IMR-90 (cell line): ENCODE results near the gene RAPSN. TPM values are rescaled to one million over a fixed set of nuclear protein-coding genes. Genes with fewer than 3 reads are reported as not detected.

Experiments
- ATAC-seq: fragments of 200-7000 bp; cut with Tn5 transposase; 2 replicates; pipeline ENCODE4 v1.9.1; 2020; ENCODE audit warnings: low read depth, mild to moderate bottlenecking, moderate library complexity
- BruUV-seq: library from RNA; stranded (reverse); fragments of 400-500 nt; replicated peaks from 2 replicates; lab custom pipeline; 2021; lab: Mats Ljungman, UMichigan
- CTCF ChIA-PET: fragments of 300-600 bp; formaldehyde crosslinking; extraction: SDS; loops from one replicate; lab custom pipeline; 2021; ENCODE audit warnings: antibody characterized with exemption; lab: Yijun Ruan, JAX
- POLR2A ChIA-PET: fragments of 300-600 bp; sonication (Branson Sonifier 250); formaldehyde crosslinking; loops from one replicate; lab custom pipeline; 2022; ENCODE audit warnings: antibody characterized with exemption; ENCODE audit not compliant: unreplicated experiment; lab: Charles Lee
- DNase-seq: peaks from one replicate; pipeline ENCODE4 v3.0.0; 2013
- H2AFZ ChIP-seq: replicated peaks from 2 replicates; pipeline ENCODE3; 2013; ENCODE audit warnings: low read length, mild to moderate bottlenecking; ENCODE audit not compliant: poor library complexity
- H2AK5ac ChIP-seq: 2 replicates; pipeline ENCODE4 v1.6.1; 2013; ENCODE audit warnings: low read depth, low read length, inconsistent platforms
- H2AK9ac ChIP-seq: replicated peaks from 2 replicates; pipeline ENCODE3; 2013; ENCODE audit warnings: mild to moderate bottlenecking, low read depth, low read length, moderate library complexity; ENCODE audit not compliant: poor library complexity
- H2BK120ac ChIP-seq: 2 replicates; pipeline ENCODE4 v1.6.1; 2013; ENCODE audit warnings: low read depth, low read length, inconsistent platforms
- H2BK15ac ChIP-seq: 3 replicates; pipeline ENCODE4 v1.6.1; 2013; ENCODE audit warnings: low read depth, low read length, inconsistent platforms
- H2BK20ac ChIP-seq: 2 replicates; pipeline ENCODE4 v1.6.1; 2013; ENCODE audit warnings: low read depth, mild to moderate bottlenecking, inconsistent platforms, low read length, moderate library complexity
- H2BK5ac ChIP-seq: 2 replicates; pipeline ENCODE4 v1.6.1; 2013; ENCODE audit warnings: mild to moderate bottlenecking, low read depth, low read length, inconsistent platforms; ENCODE audit not compliant: poor library complexity, severe bottlenecking
- H3K14ac ChIP-seq: replicated peaks from 2 replicates; pipeline ENCODE4 v1.6.1; 2013; ENCODE audit warnings: low read depth, low read length, inconsistent platforms
- H3K18ac ChIP-seq: 2 replicates; pipeline ENCODE4 v1.6.1; 2013; ENCODE audit warnings: low read depth, low read length, control low read depth
- H3K23ac ChIP-seq: 2 replicates; pipeline ENCODE4 v1.6.1; 2013; ENCODE audit warnings: low read depth, low read length, inconsistent platforms
- H3K27ac ChIP-seq: 2 replicates; pipeline ENCODE4 v1.5.1; 2013; ENCODE audit warnings: mild to moderate bottlenecking, control low read depth, low read length; ENCODE audit not compliant: insufficient read depth
- H3K27me3 ChIP-seq: 2 replicates; pipeline ENCODE4 v1.6.1; 2013; ENCODE audit warnings: low read length; ENCODE audit not compliant: control insufficient read depth, insufficient read depth
- H3K36me3 ChIP-seq: 2 replicates; pipeline ENCODE4 v1.6.1; 2013; ENCODE audit warnings: low read length, mixed read lengths; ENCODE audit not compliant: control insufficient read depth, insufficient read depth
- H3K4ac ChIP-seq: 2 replicates; pipeline ENCODE4 v1.6.1; 2013; ENCODE audit warnings: low read depth, low read length, inconsistent platforms
- H3K4me1 ChIP-seq: 2 replicates; pipeline ENCODE4 v1.6.1; 2013; ENCODE audit warnings: low read length, mixed read lengths; ENCODE audit not compliant: control insufficient read depth, insufficient read depth
- H3K4me2 ChIP-seq: 2 replicates; pipeline ENCODE4 v1.6.1; 2013; ENCODE audit warnings: low read depth, mild to moderate bottlenecking, control low read depth, low read length, moderate library complexity
- H3K4me3 ChIP-seq: 2 replicates; pipeline ENCODE4 v1.5.1; 2013; ENCODE audit warnings: low read depth, mild to moderate bottlenecking, control low read depth, low read length, moderate library complexity; ENCODE audit not compliant: insufficient read depth
- H3K56ac ChIP-seq: 2 replicates; pipeline ENCODE4 v1.6.1; 2013; ENCODE audit warnings: low read length, inconsistent platforms; ENCODE audit not compliant: insufficient read depth; ENCODE audit errors: extremely low read depth
- H3K79me1 ChIP-seq, 2 experiments: 2 replicates each; pipeline ENCODE4 v1.6.1; 2013; ENCODE audit warnings: low read length in 2 of 2, inconsistent platforms in 1 of 2, low read depth in 1 of 2
- H3K9ac ChIP-seq: 2 replicates; pipeline ENCODE4 v1.6.1; 2013; ENCODE audit warnings: low read depth, low read length, control low read depth
- H3K9me1 ChIP-seq: 2 replicates; pipeline ENCODE4 v1.6.1; 2013; ENCODE audit warnings: low read length, inconsistent platforms; ENCODE audit not compliant: insufficient read depth
- H3K9me3 ChIP-seq: 2 replicates; pipeline ENCODE4 v1.6.1; 2013; ENCODE audit warnings: low read length; ENCODE audit not compliant: control insufficient read depth, insufficient read depth
- H4K20me1 ChIP-seq: 2 replicates; pipeline ENCODE4 v1.6.1; 2013; ENCODE audit warnings: low read length, inconsistent platforms; ENCODE audit not compliant: insufficient read depth
- H4K5ac ChIP-seq: 2 replicates; pipeline ENCODE4 v1.6.1; 2013; ENCODE audit warnings: mild to moderate bottlenecking, low read depth, low read length, control low read depth
- H4K8ac ChIP-seq, 2 experiments: 2 replicates each; pipeline ENCODE4 v1.6.1; 2013; ENCODE audit warnings: low read depth in 2 of 2, low read length in 2 of 2, control low read depth in 1 of 2, inconsistent platforms in 1 of 2
- H4K91ac ChIP-seq: 2 replicates; pipeline ENCODE4 v1.6.1; 2013; ENCODE audit warnings: low read depth, low read length, inconsistent platforms; ENCODE audit not compliant: insufficient read depth
- BHLHE40 ChIP-seq: fragments of 150-350 bp; IDR thresholded peaks from 2 replicates; pipeline ENCODE4 v1.6.1; 2016; ENCODE audit warnings: mild to moderate bottlenecking, low read depth, low read length
- CHD1 ChIP-seq: IDR thresholded peaks from 2 replicates; pipeline ENCODE4 v1.6.1; 2012; ENCODE audit warnings: low read depth, low read length, improper control_type of control experiment
- CTCF ChIP-seq: conservative IDR thresholded peaks from 2 replicates; pipeline ENCODE4 v1.5.1; 2012; ENCODE audit warnings: mild to moderate bottlenecking, low read depth, low read length, improper control_type of control experiment
- SMC3 ChIP-seq: fragments of 150-350 bp; IDR thresholded peaks from 2 replicates; pipeline ENCODE4 v1.6.1; 2016; ENCODE audit warnings: low read depth, mild to moderate bottlenecking, antibody characterized with exemption, low read length, moderate library complexity
- WGBS, 2 experiments: methylation state at CpG; one replicate each; pipeline versions ENCODE4 v1.1.5 to v1.1.7; 2013; ENCODE audit warnings: missing lambda C conversion rate in 2 of 2; ENCODE audit not compliant: insufficient read length in 1 of 2; ENCODE audit errors: extremely low coverage in 2 of 2; 5-methylcytosine and 5-hydroxymethylcytosine counted together
- dilution Hi-C: fragments of 300-500 bp; cut with HindIII; formaldehyde crosslinking; loops from one replicate; pipeline ENCODE4 v1.14.3; 2018; ENCODE audit warnings: low sequenced_read_pairs; ENCODE audit not compliant: unreplicated experiment
- in situ Hi-C: fragments of 300-500 bp; cut with MboI; formaldehyde crosslinking; loops from 3 replicates; pipeline ENCODE4 v1.14.3; 2019; ENCODE audit warnings: low sequenced_read_pairs, inconsistent platforms, mixed read lengths
- intact Hi-C: fragments of 100-400 bp; cut with micrococcal nuclease; formaldehyde crosslinking; loops from 2 replicates; pipeline ENCODE4 v1.10.0; 2022
- polyA plus RNA-seq, 3 experiments: library from polyadenylated mRNA; depleted of rRNA; stranded (reverse); fragments of >200 nt; gene quantifications; 2 replicates each; pipeline ENCODE4 v1.2.3, GENCODE V29; 2012; ENCODE audit warnings: low replicate concordance in 1 of 3
- total RNA-seq: library from RNA; depleted of rRNA; stranded (reverse); fragments of >200 nt; gene quantifications from 2 replicates; pipeline ENCODE4 v1.2.3, GENCODE V29; 2012

RAPSN gene
- total and polyA plus RNA-seq, 2 of the 4 experiments (the other 2 are of a cell fraction): 0.03 TPM; not detected in 1

GRCh38 chr11:47436726-47437125 is 12.2 kb downstream of the RAPSN start:
- Histone ChIP-seq H3K9ac (no peak overlapping the region), H3K4me1 (no peaks in the 10 kb centered on the region), H4K20me1 (no peaks in the 10 kb centered on the region), H3K4me2 (no peak overlapping the region), H2BK15ac (no peak overlapping the region), H3K27ac (no peak overlapping the region), H2BK20ac (no peak overlapping the region), H3K14ac (no peak overlapping the region), H3K36me3 (no peaks in the 10 kb centered on the region), H2AK9ac (no peak overlapping the region), H3K9me1 (peaks cover 3% of the 10 kb centered on the region; the same call in 1 of the 2 replicates), H3K4me3 (no peak overlapping the region), H3K23ac (no peak overlapping the region), H3K56ac (no peak overlapping the region), H3K79me1 (no peaks in the 10 kb centered on the region), H2AFZ (no peak overlapping the region), H3K18ac (no peak overlapping the region), H3K9me3 (no peaks in the 10 kb centered on the region), H3K27me3 (no peaks in the 10 kb centered on the region), H4K8ac (no peak overlapping the region), H2BK5ac (no peak overlapping the region), H4K5ac (no peak overlapping the region), H2BK120ac (no peak overlapping the region), H4K91ac (no peak overlapping the region), H3K4ac (no peak overlapping the region), H2AK5ac (no peak overlapping the region)
- dilution Hi-C loops (no loop called here), in situ Hi-C loops (no loop called here), intact Hi-C loops (no loop called here)
- CTCF ChIA-PET: no interaction called here
- no peak for ATAC-seq
- BruUV-seq: no TSS peak
- DNase-seq: no peak
- WGBS, 2 experiments: no CpG with 5 or more reads among the region's 3 CpGs
- POLR2A ChIA-PET: no interaction called here
- TF ChIP-seq SMC3 (no peak), CTCF (no peak), CHD1 (no peak), BHLHE40 (no peak)
